ENCODE measurements around the gene RANBP17. TPM values are rescaled to one million over a fixed set of nuclear protein-coding genes. Genes with fewer than 3 reads are reported as not detected.

RANBP17 gene
- total RNA-seq, result 10 to 100 TPM in 2 of 4 donors, 1 to 10 TPM in 2; 9.8 to 20.8 (median 10.3) TPM

GRCh38 chr5:170861917-170862766, at the start of gene RANBP17:
Gene RANBP17, plus strand, starts transcription at chr5:170862018.
- peak within 1 kb of the TSS in 1 of 4 donors; percentile 30 for H3K27ac ChIP-seq
- no peaks in the 10 kb centered on the region for H3K36me3 ChIP-seq
- no peak for TF ChIP-seq CTCF (IDR thresholded peaks at IDR 0.05)
- TF ChIP-seq POLR2A (IDR thresholded peaks at IDR 0.05), result no peak
- no peaks in the 10 kb centered on the region for H3K4me1 ChIP-seq
- peaks cover 0 to 20% (median 7%) of the 10 kb centered on the region in 4 donors for H3K9me3 ChIP-seq
- DNase-seq, result peak in 2 of 3 donors; percentile 54 to 84
- H3K27me3 ChIP-seq, result no peaks in the 10 kb centered on the region
- peak within 1 kb of the TSS; percentile 35 to 84 (median 55) for H3K4me3 ChIP-seq

GRCh38 chr5:170813231-170813630, 48.6 kb upstream of the RANBP17 start:
- Histone ChIP-seq H3K9me3 (no peaks in the 10 kb centered on the region), H3K36me3 (no peaks in the 10 kb centered on the region), H3K4me3 (no peak overlapping the region), H3K4me1 (no peaks in the 10 kb centered on the region), H3K27me3 (no peaks in the 10 kb centered on the region), H3K27ac (no peak overlapping the region)
- TF ChIP-seq CTCF (IDR thresholded peaks at IDR 0.05), result no peak
- no peak for DNase-seq

GRCh38 chr5:170817195-170817594, 44.6 kb upstream of the RANBP17 start:
- Histone ChIP-seq H3K27ac (no peak overlapping the region), H3K9me3 (no peaks in the 10 kb centered on the region), H3K36me3 (no peaks in the 10 kb centered on the region), H3K4me1 (no peaks in the 10 kb centered on the region), H3K4me3 (no peak overlapping the region), H3K27me3 (no peaks in the 10 kb centered on the region)
- no peak for DNase-seq
- TF ChIP-seq POLR2A (IDR thresholded peaks at IDR 0.05) (no peak), CTCF (IDR thresholded peaks at IDR 0.05) (no peak)

- no peaks in the 10 kb centered on the region for H3K27me3 ChIP-seq
- no peaks in the 10 kb centered on the region for H3K9me3 ChIP-seq
- no peak overlapping the region for H3K27ac ChIP-seq
- no peak overlapping the region for H3K4me3 ChIP-seq
- H3K4me1 ChIP-seq, result no peaks in the 10 kb centered on the region
- TF ChIP-seq POLR2A (IDR thresholded peaks at IDR 0.05), result no peak
- no peak for TF ChIP-seq CTCF (IDR thresholded peaks at IDR 0.05)
- H3K36me3 ChIP-seq, result no peaks in the 10 kb centered on the region
- no peak for DNase-seq
Observed at GRCh38 chr5:170818232-170818631, 43.6 kb upstream of the RANBP17 start.

- H3K27me3 ChIP-seq, result no peaks in the 10 kb centered on the region
- H3K4me1 ChIP-seq, result no peaks in the 10 kb centered on the region
- DNase-seq, result no peak
- TF ChIP-seq CTCF (IDR thresholded peaks at IDR 0.05) (no peak), POLR2A (IDR thresholded peaks at IDR 0.05) (no peak)
- H3K27ac ChIP-seq, result no peak overlapping the region
- H3K4me3 ChIP-seq, result no peak overlapping the region
- H3K9me3 ChIP-seq, result no peaks in the 10 kb centered on the region
- H3K36me3 ChIP-seq, result no peaks in the 10 kb centered on the region
Observed at GRCh38 chr5:170819824-170820223, 42.0 kb upstream of the RANBP17 start.
